ENCODE measurements around the gene TRIM26. TPM values are rescaled to one million over a fixed set of nuclear protein-coding genes. Genes with fewer than 3 reads are reported as not detected.

TRIM26 gene
- total and polyA plus RNA-seq, 2 of the 13 experiments (the other 11 are each of a cell fraction or from before 2014, with no cell fraction given) = 27.1 to 38.7 TPM

DNA sequence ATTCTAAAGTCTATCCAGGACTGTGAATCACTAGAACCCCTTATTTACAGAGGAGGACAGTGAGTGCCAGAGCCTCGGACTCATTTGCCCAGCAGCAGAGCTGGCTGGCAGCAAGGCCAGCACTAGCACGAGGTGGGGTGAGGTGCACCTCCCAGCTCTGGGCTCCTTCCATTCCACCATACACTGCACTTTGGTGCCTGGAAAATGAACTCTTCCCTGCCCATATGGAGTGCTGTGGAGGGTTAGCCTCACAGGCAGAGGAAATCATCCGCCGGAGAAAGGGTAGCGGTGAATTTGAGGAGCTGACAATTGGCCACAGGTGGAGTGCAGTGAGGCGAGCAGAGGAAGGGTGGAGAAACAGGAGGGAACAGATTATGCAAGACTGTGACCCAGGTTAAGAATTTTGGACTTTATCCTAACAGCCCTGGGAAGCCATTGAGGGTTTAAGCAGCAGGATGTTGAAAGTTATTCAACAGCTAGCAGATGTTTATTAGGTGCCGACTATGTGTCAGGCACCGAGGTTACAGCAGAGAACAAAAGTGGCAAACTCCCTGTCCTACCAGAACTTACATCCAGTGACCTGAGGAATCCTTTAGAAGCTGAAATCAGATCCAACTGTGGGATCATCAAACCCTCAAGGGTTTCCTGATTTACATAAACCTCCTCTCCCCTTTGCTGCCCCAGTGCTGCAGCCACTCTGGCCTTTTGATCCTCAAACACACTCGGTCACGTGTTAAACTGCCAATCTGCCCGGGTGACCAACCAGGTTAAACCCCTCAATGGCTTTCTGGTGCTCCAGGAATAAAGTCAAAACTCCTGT, 6.2 kb downstream of the TRIM26 start (continued):
- TF ChIP-seq, protein P1, sequence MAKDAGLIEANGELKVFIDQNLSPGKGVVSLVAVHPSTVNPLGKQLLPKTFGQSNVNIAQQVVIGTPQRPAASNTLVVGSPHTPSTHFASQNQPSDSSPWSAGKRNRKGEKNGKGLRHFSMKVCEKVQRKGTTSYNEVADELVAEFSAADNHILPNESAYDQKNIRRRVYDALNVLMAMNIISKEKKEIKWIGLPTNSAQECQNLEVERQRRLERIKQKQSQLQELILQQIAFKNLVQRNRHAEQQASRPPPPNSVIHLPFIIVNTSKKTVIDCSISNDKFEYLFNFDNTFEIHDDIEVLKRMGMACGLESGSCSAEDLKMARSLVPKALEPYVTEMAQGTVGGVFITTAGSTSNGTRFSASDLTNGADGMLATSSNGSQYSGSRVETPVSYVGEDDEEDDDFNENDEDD (CRISPR knock-in tag; IDR thresholded peaks at IDR 0.05; ENCODE audit: borderline replicate concordance) = peak; percentile 53; the same call in 1 of the 2 replicates
- TF ChIP-seq YEATS4 (CRISPR knock-in tag; IDR thresholded peaks at IDR 0.05; ENCODE audit: borderline replicate concordance) (peak; percentile 67), ZNF263 (CRISPR knock-in tag; IDR thresholded peaks at IDR 0.05) (0 out of 2 replicates have a peak, but pooled peaks have one; percentile 28), AGO1 (IDR thresholded peaks at IDR 0.05; ENCODE audit: low read depth, low read length, poor library complexity, severe bottlenecking) (no peak), ZNF772 (CRISPR knock-in tag; IDR thresholded peaks at IDR 0.05) (no peak; the same call in 1 of the 2 replicates), ZNF30 (CRISPR knock-in tag; IDR thresholded peaks at IDR 0.05) (0 out of 2 replicates have a peak, but pooled peaks have one; percentile 25), NFKBIZ (CRISPR knock-in tag; IDR thresholded peaks at IDR 0.05) (0 out of 2 replicates have a peak, but pooled peaks have one; percentile 43), ZBTB4 (CRISPR knock-in tag; IDR thresholded peaks at IDR 0.05; ENCODE audit: borderline replicate concordance) (no peak), ZNF12 (CRISPR knock-in tag; IDR thresholded peaks at IDR 0.05) (peak; percentile 40), ZNF790 (CRISPR knock-in tag; IDR thresholded peaks at IDR 0.05; ENCODE audit: borderline replicate concordance) (0 out of 2 replicates have a peak, but pooled peaks have one; percentile 72), ARHGAP35 (CRISPR knock-in tag; IDR thresholded peaks at IDR 0.05; ENCODE audit: borderline replicate concordance) (no peak; the same call in 1 of the 2 replicates), BRF2 (CRISPR knock-in tag; IDR thresholded peaks at IDR 0.05) (peak; percentile 87; the same call in 1 of the 2 replicates), ZNF704 (CRISPR knock-in tag; IDR thresholded peaks at IDR 0.05; ENCODE audit: borderline replicate concordance) (peak; percentile 72; the same call in 1 of the 2 replicates), NFYC (CRISPR knock-in tag; IDR thresholded peaks at IDR 0.05) (no peak; the same call in none of the 2 replicates), SOX5 (CRISPR knock-in tag; IDR thresholded peaks at IDR 0.05; ENCODE audit: borderline replicate concordance) (peak; percentile 85)
- TF ChIP-seq, protein P2, sequence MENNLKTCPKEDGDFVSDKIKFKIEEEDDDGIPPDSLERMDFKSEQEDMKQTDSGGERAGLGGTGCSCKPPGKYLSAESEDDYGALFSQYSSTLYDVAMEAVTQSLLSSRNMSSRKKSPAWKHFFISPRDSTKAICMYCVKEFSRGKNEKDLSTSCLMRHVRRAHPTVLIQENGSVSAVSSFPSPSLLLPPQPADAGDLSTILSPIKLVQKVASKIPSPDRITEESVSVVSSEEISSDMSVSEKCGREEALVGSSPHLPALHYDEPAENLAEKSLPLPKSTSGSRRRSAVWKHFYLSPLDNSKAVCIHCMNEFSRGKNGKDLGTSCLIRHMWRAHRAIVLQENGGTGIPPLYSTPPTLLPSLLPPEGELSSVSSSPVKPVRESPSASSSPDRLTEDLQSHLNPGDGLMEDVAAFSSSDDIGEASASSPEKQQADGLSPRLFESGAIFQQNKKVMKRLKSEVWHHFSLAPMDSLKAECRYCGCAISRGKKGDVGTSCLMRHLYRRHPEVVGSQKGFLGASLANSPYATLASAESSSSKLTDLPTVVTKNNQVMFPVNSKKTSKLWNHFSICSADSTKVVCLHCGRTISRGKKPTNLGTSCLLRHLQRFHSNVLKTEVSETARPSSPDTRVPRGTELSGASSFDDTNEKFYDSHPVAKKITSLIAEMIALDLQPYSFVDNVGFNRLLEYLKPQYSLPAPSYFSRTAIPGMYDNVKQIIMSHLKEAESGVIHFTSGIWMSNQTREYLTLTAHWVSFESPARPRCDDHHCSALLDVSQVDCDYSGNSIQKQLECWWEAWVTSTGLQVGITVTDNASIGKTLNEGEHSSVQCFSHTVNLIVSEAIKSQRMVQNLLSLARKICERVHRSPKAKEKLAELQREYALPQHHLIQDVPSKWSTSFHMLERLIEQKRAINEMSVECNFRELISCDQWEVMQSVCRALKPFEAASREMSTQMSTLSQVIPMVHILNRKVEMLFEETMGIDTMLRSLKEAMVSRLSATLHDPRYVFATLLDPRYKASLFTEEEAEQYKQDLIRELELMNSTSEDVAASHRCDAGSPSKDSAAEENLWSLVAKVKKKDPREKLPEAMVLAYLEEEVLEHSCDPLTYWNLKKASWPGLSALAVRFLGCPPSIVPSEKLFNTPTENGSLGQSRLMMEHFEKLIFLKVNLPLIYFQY (CRISPR knock-in tag; IDR thresholded peaks at IDR 0.05; ENCODE audit: borderline replicate concordance) = 0 out of 2 replicates have a peak, but pooled peaks have one; percentile 46
